Stimulated activated CD4-positive, alpha-beta T cell treated with anti-CD3 and anti-CD28 coated beads, Interleukin-1b, Interleukin-23, amount 100 ng/mL, for 24 hours (primary cell): ENCODE data around the gene SCN1B.
"Not testable (repeated sequence)": the region's sequence is repeated elsewhere in the genome, so short reads cannot be mapped to it uniquely, and the experiment has no call there.

Source experiments
- DNase-seq, 4 experiments: peaks; one replicate each; pipeline ENCODE4 v3.0.0-alpha.2; 2020; ENCODE audit warnings: low read depth in 4 of 4, low spot score in 1 of 4

The SCN1B gene

DNA sequence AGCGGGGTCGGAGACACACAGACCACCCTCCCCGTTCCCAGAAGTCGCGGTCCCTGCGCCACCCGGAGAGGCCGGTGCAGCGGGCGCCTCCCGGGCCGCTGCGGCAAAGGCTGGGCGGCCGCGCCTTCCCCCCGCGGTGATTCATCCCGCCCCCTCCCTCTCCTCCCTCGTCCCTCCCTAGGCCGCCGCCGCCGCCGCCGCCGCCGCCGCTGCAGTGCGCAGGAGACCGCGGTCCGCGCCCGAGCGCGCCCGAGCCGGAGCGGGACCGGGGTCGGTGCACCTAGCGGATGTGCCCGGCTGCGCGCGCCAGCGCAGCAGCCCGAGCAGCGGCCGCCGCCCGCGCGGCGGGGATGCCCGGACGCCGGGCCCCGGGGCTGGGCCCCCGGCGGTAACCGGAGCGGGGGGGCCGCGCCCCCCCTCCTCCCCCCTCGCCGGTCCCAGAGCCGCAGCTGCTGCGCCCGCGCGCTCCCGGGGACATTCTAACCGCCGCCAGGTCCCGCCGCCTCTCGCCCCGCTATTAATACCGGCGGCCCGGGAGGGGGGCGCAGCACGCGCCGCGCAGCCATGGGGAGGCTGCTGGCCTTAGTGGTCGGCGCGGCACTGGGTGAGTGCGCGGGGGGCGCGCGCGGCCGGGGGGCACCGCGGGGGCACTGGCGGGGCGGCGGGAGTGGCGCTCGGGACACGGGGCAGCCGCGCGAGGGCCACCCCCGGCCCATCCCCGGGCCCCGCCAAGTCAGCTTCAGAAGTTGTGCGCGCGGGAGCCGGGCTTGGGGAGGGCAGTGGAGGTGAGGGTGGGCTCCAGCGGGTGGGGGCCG lies at the start of gene SCN1B:
SCN1B (plus strand) TSS at position 214 of the 815 bp plus-strand sequence; CDS start at position 565, 351 bp downstream.
- peak in 3 of 4 experiments; percentile 59 to 68 (median 63) for DNase-seq

DNA sequence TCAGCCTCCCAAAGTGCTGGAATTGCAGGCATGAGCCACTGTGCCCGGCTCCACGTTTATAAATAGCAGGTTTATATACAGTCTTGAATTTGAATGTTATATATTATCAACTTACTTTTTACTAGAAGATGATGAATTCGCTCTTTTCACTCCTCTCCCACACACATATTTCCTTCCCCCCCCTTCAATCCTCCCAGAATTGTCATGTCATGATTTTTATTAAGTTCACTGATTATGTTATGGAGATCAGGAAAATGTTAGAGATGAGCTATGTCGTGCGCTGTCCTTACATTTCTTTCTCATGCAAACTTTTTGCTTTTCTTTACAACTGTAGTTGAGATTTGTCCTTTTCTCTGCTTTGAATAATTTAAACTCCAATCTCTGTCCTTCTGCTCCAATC lies 48.0 kb upstream of the SCN1B start:
- DNase-seq, result no peak

DNA sequence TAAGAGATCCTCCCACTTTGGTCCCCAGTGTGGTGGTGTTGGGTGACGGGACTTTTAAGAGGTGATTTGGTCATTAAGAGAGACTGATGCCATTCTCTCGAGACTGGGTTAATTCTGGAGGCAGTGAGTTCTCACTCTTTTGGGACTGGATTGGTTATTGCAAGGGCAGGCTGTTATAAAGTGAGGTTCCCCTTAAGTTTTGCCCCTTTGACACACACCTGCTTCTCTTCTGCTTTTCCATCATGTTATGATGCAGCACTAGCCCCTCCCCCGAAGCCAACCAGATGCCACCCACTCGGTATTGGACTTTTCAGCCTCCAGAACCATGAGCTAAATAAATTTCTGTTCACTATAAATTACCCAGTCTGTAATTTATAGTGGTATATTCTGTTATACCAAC lies 46.5 kb upstream of the SCN1B start:
- DNase-seq, result no peak

DNA sequence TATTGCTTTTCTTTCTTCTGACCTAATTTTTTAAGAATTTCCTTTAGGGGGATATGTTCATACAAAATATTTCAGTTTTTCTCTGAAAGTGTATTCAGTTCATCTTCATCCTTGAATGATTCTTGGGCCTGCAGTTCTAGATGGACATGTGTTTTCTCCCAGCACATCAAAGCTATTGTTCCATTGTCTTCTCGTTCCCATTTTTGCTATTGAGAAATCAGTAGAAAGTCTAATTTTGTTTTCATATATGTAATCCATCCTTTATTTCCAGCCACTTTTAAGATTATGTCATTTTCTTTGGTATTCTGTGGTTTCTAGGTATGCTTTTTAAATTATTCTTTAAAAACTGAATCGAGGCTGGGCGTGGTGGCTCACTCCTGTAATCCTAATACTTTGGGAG lies 46.0 kb upstream of the SCN1B start:
- no peak for DNase-seq

DNA sequence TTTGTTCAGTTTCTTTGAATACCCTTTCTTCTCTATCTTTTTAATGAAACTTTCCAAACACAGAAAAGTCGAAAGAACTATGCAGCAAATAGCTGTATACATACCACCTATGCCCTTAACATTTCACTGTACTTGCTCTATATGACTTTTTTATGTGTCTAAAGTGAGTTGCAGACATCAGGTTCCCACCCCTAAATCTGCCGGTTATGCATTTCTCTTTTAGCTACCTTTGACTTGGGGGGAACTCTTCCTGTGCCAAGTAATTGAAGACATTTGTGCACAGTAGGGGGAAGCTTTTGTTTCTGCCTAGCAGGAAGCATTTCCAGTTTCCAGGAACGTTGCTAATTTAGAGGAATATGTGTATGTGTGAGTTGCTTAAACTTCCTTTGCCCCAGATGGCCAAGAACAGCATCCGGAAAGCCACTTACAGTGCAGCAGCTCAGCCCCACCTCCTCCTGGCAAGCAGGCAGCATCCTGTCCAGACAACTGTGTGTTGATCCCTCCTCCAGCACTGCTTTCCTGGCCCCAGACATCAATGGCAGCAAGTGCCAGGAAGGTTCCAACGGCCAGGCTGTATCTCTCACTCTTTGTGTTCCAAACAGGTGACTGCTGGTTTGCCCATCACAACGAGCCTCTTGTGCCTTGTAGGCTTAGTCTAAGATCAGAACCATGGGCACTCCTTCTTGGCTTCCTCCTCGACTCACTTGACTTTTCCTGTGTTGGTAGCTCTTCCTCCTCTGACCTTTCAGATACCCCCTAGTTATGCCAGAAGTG lies 44.8 kb upstream of the SCN1B start:
- DNase-seq, result no peak

DNA sequence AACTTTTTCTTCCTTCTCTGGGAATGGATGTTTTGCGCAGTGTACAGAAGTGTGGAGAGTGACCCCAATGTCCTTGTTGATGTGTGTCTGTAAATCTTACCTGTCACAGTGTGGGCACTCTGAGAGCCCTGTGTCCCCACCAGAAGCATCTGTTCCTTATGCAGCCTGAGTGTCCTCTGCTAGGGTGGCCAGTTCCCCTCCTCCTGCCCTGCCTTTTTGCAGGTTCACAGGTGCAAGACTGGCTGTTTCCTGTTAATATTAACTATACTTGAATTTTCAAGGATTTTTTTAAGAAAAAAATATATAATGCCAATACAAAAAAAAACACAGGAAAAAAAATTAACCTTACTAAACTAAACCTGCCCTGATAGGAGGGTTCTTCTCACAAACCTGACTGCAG lies 42.2 kb upstream of the SCN1B start:
- no peak for DNase-seq

DNA sequence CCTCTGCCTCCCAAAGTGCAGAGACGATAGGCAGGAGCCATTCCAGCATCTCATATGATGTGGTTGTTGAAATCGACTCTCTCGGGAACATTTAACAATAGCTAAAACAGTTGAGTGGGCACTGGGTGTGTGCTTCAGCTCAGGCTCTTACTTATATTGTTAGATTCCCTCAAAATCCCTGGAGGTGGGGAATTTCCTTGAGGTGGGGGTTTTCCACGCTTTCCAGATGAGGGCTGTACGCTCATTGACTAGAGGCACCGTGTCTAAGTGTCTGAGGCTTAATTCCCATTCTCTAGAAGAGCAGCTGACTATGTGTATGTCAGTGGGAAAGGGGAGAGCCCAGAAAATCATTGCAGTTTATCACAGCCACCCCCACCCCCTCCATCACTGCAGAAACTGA lies 41.0 kb upstream of the SCN1B start:
- DNase-seq, result no peak

DNA sequence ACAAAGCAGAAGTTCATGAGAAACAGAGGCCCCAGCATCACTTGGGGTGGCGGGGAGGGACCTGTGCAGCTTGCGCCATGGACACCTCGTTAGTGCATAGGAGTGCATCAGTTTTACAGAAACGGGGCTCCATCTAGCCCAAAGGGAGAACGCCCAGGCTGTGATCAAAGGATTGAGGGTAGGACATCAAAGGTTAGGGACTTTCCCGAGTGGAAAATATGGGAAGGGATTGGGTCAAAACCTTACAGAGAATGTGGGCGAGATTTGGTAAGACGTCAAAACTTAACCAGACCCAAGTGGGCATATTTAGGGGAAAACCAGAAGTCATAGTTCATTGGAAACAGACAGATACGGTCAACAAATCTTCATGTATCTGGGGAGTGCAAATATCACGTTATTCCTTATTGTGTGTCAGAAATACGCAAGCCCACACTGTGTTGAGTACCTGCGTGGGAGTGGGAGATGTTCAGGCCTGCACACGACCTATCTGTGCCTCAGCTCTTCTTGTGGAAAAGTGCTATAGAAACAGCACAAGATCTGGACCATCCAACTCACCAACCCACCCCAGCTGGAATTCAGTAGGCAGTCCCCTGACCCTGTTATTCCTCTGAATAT lies 39.6 kb upstream of the SCN1B start:
- no peak for DNase-seq

DNA sequence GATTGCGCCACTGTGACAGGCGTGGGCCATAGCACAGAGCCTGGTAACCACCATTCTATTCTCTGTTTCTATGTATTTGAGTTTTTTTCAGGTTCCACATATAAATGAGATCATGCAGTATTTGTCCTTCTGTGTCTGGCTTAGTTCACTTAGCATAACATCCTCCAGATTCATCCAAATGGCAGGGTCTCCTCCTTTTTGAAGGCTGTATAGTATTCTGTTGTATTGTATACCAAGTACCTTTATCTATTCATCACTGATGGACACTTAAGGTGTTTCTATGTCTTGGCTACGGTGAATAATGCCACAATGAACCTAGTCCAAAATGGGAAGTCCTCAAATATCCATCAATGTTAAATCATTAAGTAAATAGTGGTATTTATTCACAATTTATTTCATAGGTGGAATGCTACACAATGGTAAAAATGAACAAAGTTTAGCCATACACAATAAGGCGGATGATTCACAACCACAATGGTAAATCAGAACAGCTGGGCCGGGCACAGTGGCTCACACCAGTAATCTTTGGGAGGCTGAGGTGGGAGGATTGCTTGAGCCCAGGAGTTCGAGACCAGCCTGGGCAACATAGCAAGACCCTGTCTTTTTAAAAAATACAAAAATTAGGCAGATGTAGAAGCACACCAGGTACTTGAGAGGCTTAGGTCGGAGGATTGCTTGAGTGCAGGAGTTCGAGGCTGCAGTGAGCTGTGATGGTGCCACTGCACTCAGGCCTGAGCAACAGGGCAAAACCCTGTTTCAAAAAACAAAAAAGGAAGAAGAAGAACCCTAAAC lies 38.5 kb upstream of the SCN1B start:
- DNase-seq, result no peak

DNA sequence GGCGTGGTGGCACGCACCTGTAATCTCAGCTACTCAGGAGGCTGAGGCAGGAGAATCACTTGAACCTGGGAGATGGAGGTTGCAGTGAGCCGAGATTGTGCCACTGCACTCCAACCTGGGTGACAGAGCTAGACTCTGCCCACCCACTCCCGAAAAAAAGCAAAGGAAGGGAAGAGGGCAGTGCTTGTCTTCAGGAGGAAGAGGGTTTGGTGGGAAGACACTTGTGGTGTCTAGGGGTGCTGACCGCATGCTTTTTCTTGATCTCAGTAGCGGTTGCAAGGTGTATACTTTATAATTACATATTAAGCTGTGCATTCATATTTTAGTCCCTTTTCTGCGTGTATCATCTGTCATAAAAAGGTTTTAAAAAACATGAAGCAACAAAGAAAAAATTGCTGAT lies 37.7 kb upstream of the SCN1B start:
- not testable (repeated sequence) for DNase-seq

DNA sequence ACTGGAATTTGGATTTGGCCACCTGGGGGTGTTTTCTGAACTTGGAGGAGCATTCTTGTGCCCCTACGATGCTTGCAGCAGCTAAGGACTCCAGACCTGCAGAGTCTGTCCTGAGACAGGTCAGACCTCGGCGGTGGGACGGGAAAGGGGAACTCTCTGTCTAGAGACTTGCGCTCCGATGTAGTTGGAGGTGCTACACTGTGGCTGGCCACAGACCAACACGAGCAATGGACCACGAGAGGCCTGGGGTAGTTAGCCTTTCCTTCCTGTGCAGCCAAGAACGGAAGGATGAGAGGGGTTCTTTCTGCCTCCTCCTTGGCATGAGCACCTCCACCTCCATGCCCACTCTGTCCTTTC lies 36.0 kb upstream of the SCN1B start:
- DNase-seq, result no peak

DNA sequence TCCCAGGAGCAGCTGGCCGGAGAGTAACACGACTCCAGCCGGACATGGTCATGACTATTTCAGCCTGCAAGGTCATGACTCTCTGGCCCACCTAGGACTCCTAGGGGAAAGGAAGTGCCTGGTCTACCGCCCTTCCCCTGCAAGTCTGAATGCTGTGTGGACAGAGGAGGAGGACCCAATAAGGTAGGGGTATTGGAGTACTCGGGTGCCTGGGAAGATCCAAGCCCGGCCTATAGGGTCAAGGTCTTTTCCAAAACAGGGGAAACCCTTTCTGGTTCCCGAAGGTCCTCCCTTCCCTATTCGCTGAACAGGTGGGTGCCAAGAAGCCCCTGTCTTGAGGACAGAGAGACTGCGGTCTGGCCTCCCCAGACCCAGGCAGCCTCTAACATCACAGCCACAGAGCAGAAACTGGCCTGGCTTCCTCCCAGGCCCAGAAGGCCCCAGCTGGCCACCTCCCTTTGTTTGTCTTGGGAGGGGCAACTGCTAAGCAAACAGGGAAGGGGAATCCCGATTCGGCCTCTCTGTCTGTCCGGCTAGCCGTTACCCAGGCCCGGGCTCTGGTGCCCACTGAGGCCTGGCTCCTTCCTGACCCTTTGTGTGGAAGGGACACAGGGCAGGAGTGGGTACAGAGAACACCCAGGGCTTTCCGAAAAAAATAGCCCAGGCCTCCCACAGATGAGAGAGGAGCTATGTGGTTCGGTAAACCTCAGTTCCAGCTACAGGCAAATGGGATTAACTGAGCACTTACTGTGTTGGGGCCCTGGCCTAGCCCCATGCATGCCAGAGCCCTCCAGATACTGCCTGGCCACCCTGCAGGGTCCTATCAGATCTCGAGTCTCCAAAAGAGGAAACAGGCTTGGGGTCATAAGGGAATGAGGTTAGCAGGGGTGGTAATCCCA lies 35.4 kb upstream of the SCN1B start:
- no peak for DNase-seq

DNA sequence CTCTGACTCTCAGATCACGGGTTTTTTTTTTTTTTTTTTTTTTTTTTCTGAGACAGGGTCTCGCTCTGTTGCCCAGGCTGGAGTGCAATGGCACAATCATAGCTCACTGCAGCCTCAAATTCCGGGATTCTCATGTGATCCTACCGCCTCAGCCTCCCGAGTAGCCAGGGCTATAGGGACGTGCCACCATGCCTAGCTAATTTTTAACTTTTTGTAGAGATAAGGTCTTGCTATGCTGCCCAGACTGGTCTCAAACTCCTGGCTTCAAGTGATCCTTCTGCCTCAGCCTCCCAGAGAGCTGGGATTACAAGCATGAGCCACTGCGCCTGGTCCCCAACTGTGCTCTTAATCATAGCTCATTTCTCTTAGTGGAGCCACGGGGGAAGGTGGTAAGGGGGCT lies 34.7 kb upstream of the SCN1B start:
- DNase-seq, result no peak

DNA sequence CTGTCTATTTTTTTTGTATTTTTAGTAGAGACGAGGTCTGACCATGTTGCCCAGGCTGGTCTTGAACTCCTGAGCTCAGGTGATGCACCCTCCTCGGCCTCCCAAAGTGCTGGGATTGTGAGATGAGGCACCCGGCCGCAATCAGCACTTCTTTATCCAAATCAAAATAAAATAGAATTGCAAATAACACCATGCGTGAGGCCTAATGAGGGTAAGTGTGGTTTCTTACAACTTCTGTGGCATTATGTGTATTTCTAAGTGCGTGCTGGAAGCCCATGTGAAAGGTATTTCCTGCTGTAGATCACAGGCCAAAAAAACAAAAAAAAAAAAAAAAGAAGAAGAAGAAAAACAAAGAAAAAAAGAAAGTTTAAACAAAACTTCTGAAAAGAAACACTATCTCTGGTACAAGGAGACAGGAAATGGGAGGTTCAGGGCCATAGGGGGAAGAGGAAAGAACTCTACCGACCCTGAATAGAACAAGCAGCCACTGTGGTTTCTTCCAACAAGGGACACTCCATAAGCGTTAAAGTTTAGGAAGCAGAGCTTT lies 33.1 kb upstream of the SCN1B start:
- DNase-seq, result no peak

DNA sequence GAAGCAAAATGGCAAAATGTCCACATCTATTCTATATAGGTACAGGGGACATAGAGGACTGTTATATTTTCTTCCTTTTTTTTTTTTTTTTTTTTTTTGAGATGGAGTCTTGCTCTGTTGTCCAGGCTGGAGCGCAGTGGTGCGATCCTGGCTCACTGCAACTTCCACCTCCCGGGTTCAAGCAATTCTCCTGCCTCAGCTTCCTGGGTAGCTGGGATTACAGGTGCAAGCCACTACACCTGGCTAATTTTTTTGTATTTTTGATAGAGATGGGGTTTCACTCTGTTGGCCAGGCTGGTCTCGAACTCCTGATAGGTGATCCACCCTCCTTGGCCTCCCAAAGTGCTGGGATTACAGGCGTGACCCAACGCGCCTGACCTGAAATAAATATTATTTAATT lies 32.0 kb upstream of the SCN1B start:
- DNase-seq, result not testable (repeated sequence)

DNA sequence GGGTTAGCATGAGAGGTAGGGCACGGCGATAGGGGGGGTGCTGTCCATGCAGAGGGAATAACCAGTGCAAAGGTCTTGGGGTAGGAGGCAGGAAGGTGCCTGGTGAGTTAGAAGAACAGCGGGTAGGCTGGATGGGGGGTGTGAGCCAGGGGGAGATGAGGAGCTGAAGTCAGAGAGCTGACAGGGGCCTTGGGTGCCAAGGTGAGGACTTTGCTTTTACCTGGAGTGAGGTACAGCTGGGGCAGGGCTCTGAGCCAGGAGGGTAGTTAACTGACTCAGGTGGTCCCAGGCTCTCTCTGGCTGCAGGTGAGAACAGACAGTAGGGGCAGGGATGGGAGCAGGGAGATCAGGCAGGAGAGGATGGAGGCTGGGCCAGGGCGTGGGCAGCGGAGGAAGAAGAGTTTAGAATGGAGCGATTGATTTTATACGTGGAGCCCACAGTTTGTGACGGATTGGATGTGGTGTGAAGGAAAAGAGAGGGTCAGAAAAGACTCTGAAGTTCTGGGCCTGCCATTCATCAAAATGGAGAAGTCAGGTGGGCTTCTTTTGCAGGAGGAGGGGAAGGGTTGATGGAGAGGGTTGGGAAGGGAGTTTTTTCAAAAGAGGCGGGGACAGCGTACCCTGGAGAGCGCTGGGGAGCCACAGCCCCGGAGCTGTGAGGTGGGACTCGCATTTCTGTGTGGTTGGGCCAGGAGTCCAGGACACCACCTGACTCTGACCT lies 31.3 kb upstream of the SCN1B start:
- DNase-seq, result no peak

DNA sequence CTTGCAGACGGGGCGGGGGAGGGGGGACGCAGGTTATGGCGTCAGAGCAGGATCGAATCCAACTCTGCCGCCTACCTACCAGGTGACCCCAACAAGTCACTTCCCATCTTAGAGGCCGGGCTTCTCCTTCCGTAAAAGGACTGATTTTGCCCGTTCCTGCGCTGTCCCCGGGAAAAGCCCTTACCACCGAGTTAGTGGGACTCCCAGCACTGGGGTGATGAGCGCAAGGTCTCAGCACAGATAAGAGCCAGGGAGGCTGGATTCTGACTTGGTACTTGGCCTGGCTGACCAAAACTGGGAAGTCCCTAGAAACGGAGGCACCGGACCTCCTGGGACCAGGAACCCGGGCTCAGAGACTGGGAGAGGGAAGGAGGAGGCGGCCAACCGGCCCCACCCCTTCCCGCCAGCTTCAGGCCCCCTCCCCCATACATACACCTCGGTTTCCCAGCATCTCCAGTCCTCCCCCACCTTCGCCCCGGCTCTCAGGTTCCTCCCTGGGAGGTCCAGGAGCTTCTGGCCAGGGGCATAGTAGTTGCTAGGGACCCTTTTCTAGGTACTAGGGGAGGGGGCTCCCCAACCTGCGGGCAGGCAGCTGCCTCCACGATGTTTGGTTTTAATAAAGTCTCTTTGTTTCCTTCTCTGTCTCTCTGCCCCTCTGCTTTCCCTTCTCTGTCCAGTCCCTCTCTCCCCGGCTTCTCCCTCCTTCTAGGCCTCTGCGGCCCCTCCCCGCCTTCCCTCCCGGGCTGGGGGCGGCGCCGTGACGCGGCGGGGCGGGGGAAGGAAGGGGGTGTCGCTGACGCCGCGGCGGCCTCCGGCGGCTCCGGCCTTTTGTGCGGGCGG lies 30.6 kb upstream of the SCN1B start, which contains the start of gene GRAMD1A:
GRAMD1A (plus strand) TSS at position 826 of the 840 bp plus-strand sequence. CDS start 156 bp downstream, outside the sequence.
- DNase-seq, result peak; percentile 43 to 77 (median 59)

DNA sequence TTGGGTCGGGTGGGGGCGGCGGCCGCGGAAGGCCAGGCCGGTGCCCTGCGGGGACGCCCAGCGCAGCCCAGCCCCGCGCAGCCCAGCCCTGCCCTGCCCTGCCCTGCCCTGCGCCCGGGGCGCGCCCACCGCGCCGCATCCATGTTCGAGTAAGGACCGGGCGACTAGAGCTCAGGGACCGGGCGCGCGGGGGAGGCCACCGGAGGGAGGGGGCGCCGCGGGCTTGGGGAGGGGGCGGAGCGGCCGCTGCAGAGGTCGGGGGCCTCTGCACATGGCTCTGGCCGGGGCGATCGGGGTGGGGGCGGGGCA lies 30.0 kb upstream of the SCN1B start:
- no peak for DNase-seq
